H1 (cell line): ENCODE results near the gene PPIL6. TPM values are rescaled to one million over a fixed set of nuclear protein-coding genes. Genes with fewer than 3 reads are reported as not detected.

Source experiments
- CTCF ChIA-PET: fragments of 300-600 bp; sonication (Branson Sonifier 250); formaldehyde crosslinking; loops from one replicate; lab custom pipeline; 2021; ENCODE audit not compliant: partially characterized antibody; lab: Charles Lee
- POLR2A ChIA-PET: fragments of 300-600 bp; sonication (Branson Sonifier 250); formaldehyde crosslinking; loops from one replicate; lab custom pipeline; 2021; ENCODE audit warnings: inconsistent platforms; ENCODE audit not compliant: partially characterized antibody; lab: Charles Lee
- DNase-seq, 2 experiments: peaks; one replicate each; pipeline versions ENCODE4 v3.0.0 to v3.0.0-alpha.2; 2010 to 2022; ENCODE audit warnings: low spot score in 2 of 2, low read depth in 1 of 2, mixed read lengths in 1 of 2
- FAIRE-seq: peaks from 2 replicates; lab custom pipeline; 2011; peaks lifted over from hg19 to GRCh38; lab: Jason Lieb, UNC
- H2AFZ ChIP-seq: 2 replicates; pipeline ENCODE4 v1.8.1; 2012; ENCODE audit warnings: low read length, inconsistent platforms
- H2AK5ac ChIP-seq: 2 replicates; pipeline ENCODE4 v1.6.1; 2013; ENCODE audit warnings: low read depth, low read length
- H2BK120ac ChIP-seq: replicated peaks from 2 replicates; pipeline ENCODE3; 2013; ENCODE audit warnings: low read depth, low read length, inconsistent platforms
- H2BK12ac ChIP-seq: 2 replicates; pipeline ENCODE4 v1.6.1; 2013; ENCODE audit warnings: low read depth, low read length
- H2BK15ac ChIP-seq: 2 replicates; pipeline ENCODE4 v1.6.1; 2013; ENCODE audit warnings: low read length
- H2BK20ac ChIP-seq: 2 replicates; pipeline ENCODE4 v1.6.1; 2013; ENCODE audit warnings: low read length
- H2BK5ac ChIP-seq: 2 replicates; pipeline ENCODE4 v1.6.1; 2013; ENCODE audit warnings: low read depth, low read length
- H3K14ac ChIP-seq: 2 replicates; pipeline ENCODE4 v1.6.1; 2013; ENCODE audit warnings: inconsistent platforms; ENCODE audit not compliant: insufficient read length
- H3K18ac ChIP-seq: 2 replicates; pipeline ENCODE4 v1.6.1; 2013; ENCODE audit warnings: low read length; ENCODE audit errors: extremely low read depth
- H3K23ac ChIP-seq: 2 replicates; pipeline ENCODE4 v1.6.1; 2013; ENCODE audit warnings: inconsistent platforms; ENCODE audit not compliant: insufficient read length
- H3K23me2 ChIP-seq: 2 replicates; pipeline ENCODE4 v1.6.1; 2013; ENCODE audit warnings: low read depth, low read length
- H3K27ac ChIP-seq: 2 replicates; pipeline ENCODE4 v1.6.1; 2011; ENCODE audit warnings: low read depth, low read length, inconsistent platforms
- H3K27me3 ChIP-seq, 4 experiments: replicated peaks in 1 of 4; 1 replicate in 1 of 4; 2 replicates in 3 of 4; pipeline versions ENCODE4 v1.6.1 to v1.8.1; 2011 to 2013; ENCODE audit warnings: low read length in 3 of 4, mild to moderate bottlenecking in 3 of 4, inconsistent platforms in 2 of 4, mixed read lengths in 2 of 4, moderate library complexity in 1 of 4; ENCODE audit not compliant: control insufficient read depth in 3 of 4, insufficient read depth in 3 of 4; ENCODE audit errors: extremely low read depth in 1 of 4
- H3K36me3 ChIP-seq, 4 experiments: 2 replicates each; pipeline versions ENCODE4 v1.6.1 to v1.8.1; 2011 to 2013; ENCODE audit warnings: mild to moderate bottlenecking in 4 of 4, low read length in 3 of 4, moderate library complexity in 2 of 4, control low read depth in 1 of 4, inconsistent platforms in 1 of 4; ENCODE audit not compliant: insufficient read depth in 4 of 4, control insufficient read depth in 2 of 4
- H3K4ac ChIP-seq: replicated peaks from 2 replicates; pipeline ENCODE3; 2013; ENCODE audit warnings: low read length, low read depth, mixed read lengths, inconsistent platforms; ENCODE audit not compliant: insufficient read length
- H3K4me1 ChIP-seq, 4 experiments: replicated peaks in 1 of 4; 1 replicate in 1 of 4; 2 replicates in 3 of 4; pipeline versions ENCODE4 v1.6.1 to v1.8.1; 2011 to 2013; ENCODE audit warnings: low read length in 3 of 4, inconsistent platforms in 2 of 4, mixed read lengths in 1 of 4; ENCODE audit not compliant: insufficient read depth in 4 of 4, control insufficient read depth in 3 of 4
- H3K4me2 ChIP-seq, 2 experiments: 2 replicates each; pipeline versions ENCODE4 v1.6.1 to v1.8.1; 2011 to 2013; ENCODE audit warnings: low read depth in 2 of 2, low read length in 2 of 2, control low read depth in 1 of 2, inconsistent platforms in 1 of 2, mild to moderate bottlenecking in 1 of 2; ENCODE audit not compliant: insufficient read depth in 1 of 2
- H3K4me3 ChIP-seq, 4 experiments: fragments of 200-600, 300-600 bp in 1 of 4; sonication (generic), shearing (Covaris generic), sonication (Bioruptor Twin) in 1 of 4; 2 replicates each; pipeline versions ENCODE4 v1.5.1 to v1.8.1; 2011 to 2016; ENCODE audit warnings: low read length in 4 of 4, low read depth in 3 of 4, control low read depth in 2 of 4, inconsistent platforms in 2 of 4, mild to moderate bottlenecking in 2 of 4, mixed read lengths in 1 of 4, moderate library complexity in 1 of 4; ENCODE audit not compliant: insufficient read depth in 2 of 4; ENCODE audit errors: extremely low read depth in 1 of 4
- H3K56ac ChIP-seq: replicated peaks from 2 replicates; pipeline ENCODE3; 2013; ENCODE audit warnings: low read depth, mild to moderate bottlenecking, mixed read lengths, low read length, inconsistent platforms; ENCODE audit not compliant: insufficient read length
- H3K79me1 ChIP-seq: 2 replicates; pipeline ENCODE4 v1.6.1; 2013; ENCODE audit warnings: low read depth, low read length, control low read depth
- H3K79me2 ChIP-seq, 2 experiments: 2 replicates each; pipeline versions ENCODE4 v1.6.1 to v1.8.1; 2012 to 2013; ENCODE audit warnings: low read length in 2 of 2, mild to moderate bottlenecking in 2 of 2, inconsistent platforms in 1 of 2; ENCODE audit not compliant: insufficient read depth in 2 of 2, control insufficient read depth in 1 of 2
- H3K9ac ChIP-seq, 4 experiments: replicated peaks in 1 of 4; 1 replicate in 1 of 4; 2 replicates in 3 of 4; pipeline versions ENCODE4 v1.6.1 to v1.8.1; 2011 to 2013; ENCODE audit warnings: low read depth in 3 of 4, low read length in 3 of 4, control low read depth in 2 of 4, mild to moderate bottlenecking in 2 of 4, moderate library complexity in 2 of 4, inconsistent platforms in 1 of 4; ENCODE audit errors: extremely low read depth in 1 of 4
- H3K9me3 ChIP-seq, 2 experiments: 2 replicates each; pipeline versions ENCODE4 v1.6.1 to v1.8.1; 2012 to 2013; ENCODE audit warnings: mild to moderate bottlenecking in 2 of 2, moderate library complexity in 2 of 2, control low read depth in 1 of 2, inconsistent platforms in 1 of 2, low read depth in 1 of 2, low read length in 1 of 2, mixed read lengths in 1 of 2; ENCODE audit not compliant: insufficient read depth in 2 of 2
- H4K20me1 ChIP-seq, 2 experiments: replicated peaks in 1 of 2; 2 replicates each; pipeline versions ENCODE3 to v1.8.1; 2011 to 2013; ENCODE audit warnings: inconsistent platforms in 2 of 2, low read length in 2 of 2, mild to moderate bottlenecking in 1 of 2; ENCODE audit not compliant: insufficient read depth in 2 of 2, control insufficient read depth in 1 of 2
- H4K5ac ChIP-seq: 2 replicates; pipeline ENCODE4 v1.6.1; 2013; ENCODE audit warnings: low read length, low read depth, mixed read lengths, inconsistent platforms; ENCODE audit not compliant: insufficient read length
- H4K8ac ChIP-seq: 2 replicates; pipeline ENCODE4 v1.8.0; 2013; ENCODE audit warnings: mild to moderate bottlenecking, moderate library complexity, low read length, inconsistent platforms; ENCODE audit not compliant: insufficient read depth; ENCODE audit errors: extremely low read depth
- H4K91ac ChIP-seq: replicated peaks from 2 replicates; pipeline ENCODE3; 2013; ENCODE audit warnings: low read length, mixed read lengths, inconsistent platforms; ENCODE audit not compliant: insufficient read length
- MAFK ChIP-seq: IDR thresholded peaks from 2 replicates; pipeline ENCODE4 v1.6.1; 2012; ENCODE audit warnings: low read depth, mild to moderate bottlenecking, improper control_type of control experiment, low read length
- RFX5 ChIP-seq: IDR thresholded peaks from 2 replicates; pipeline ENCODE4 v1.6.1; 2011; ENCODE audit warnings: low read depth, low read length, improper control_type of control experiment, borderline replicate concordance
- WGBS, 2 experiments: shearing (Covaris generic) in 1 of 2; methylation state at CpG; one replicate each; pipeline versions ENCODE4 v1.1.6 to v1.1.7; 2013 to 2015; ENCODE audit warnings: low lambda C conversion rate in 2 of 2, mixed read lengths in 2 of 2, inconsistent platforms in 1 of 2, low coverage in 1 of 2, missing lambda C conversion rate in 1 of 2; ENCODE audit not compliant: insufficient replicate concordance in 2 of 2, insufficient coverage in 1 of 2, insufficient read length in 1 of 2; ENCODE audit errors: extremely low coverage in 1 of 2, missing lambda C conversion rate in 1 of 2; 5-methylcytosine and 5-hydroxymethylcytosine counted together
- polyA plus RNA-seq, 7 experiments: library from polyadenylated mRNA; depleted of rRNA in 3 of 7; stranded (reverse) in 5 of 7; unstranded in 2 of 7; fragments of >200 nt in 5 of 7; fragments of 200-250 nt in 2 of 7; gene quantifications; 1 replicate in 5 of 7; 2 replicates in 1 of 7; 4 replicates in 1 of 7; pipeline versions ENCODE4 v1.2.1 to v1.2.3, GENCODE V29; 2011 to 2013; ENCODE audit warnings: missing spikeins in 2 of 7, mixed read lengths in 2 of 7
- total RNA-seq: library from RNA; stranded (reverse); fragmentation: NEBNext Ultra II Directional; extraction: Animal tissue kit (Norgen Biotek cat#: 25700); gene quantifications from 2 replicates; pipeline ENCODE4 v1.2.1, GENCODE V29; 2021

Gene PPIL6
- total and polyA plus RNA-seq, 2 of the 8 experiments (the other 6 are each of a cell fraction or from before 2014, with no cell fraction given) = 0.42 to 1.3 TPM

- Histone ChIP-seq H2BK15ac (no peak overlapping the region), H3K23ac (no peak overlapping the region), H3K4me1 (no peaks in the 10 kb centered on the region), H2AK5ac (no peak overlapping the region), H3K27ac (no peak overlapping the region), H3K4ac (no peak overlapping the region), H3K9ac (no peak overlapping the region), H4K8ac (no peak overlapping the region), H2AFZ (no peak overlapping the region), H2BK12ac (no peak overlapping the region), H3K79me1 (peaks cover 7% of the 10 kb centered on the region; the same call in 1 of the 2 replicates), H3K18ac (no peak overlapping the region), H3K27me3 (no peaks in the 10 kb centered on the region), H3K23me2 (no peaks in the 10 kb centered on the region), H3K4me2 (no peak overlapping the region), H4K20me1 (peaks cover 1 to 11% of the 10 kb centered on the region in 2 experiments), H3K79me2 (peaks cover 0 to 19% of the 10 kb centered on the region in 2 experiments; a peak in 2 of 4 replicates), H2BK5ac (no peak overlapping the region), H2BK20ac (no peak overlapping the region), H3K36me3 (peaks cover 19 to 98% (median 55%) of the 10 kb centered on the region in 4 experiments), H3K56ac (no peak overlapping the region), H4K91ac (no peak overlapping the region), H3K14ac (no peak overlapping the region), H3K4me3 (no peak overlapping the region), H4K5ac (no peak overlapping the region), H2BK120ac (no peak overlapping the region), H3K9me3 (peaks cover 0 to 5% of the 10 kb centered on the region in 2 experiments; a peak in 1 of 4 replicates)
- 93% methylated on average over 7 of the region's 7 CpGs; no CpG with 5 or more reads in 1 of the 2 experiments for WGBS, 2 experiments
- TF ChIP-seq RFX5 (no peak), MAFK (no peak)
- CTCF ChIA-PET = no interaction called here
- POLR2A ChIA-PET = interaction anchor here (0.5 to 3.1 kb wide), 4 partner anchors 10 to 353 kb away, joined by 3 to 10 read pairs (median 4); partner anchors contain the start of genes PPIL6 and SMPD2
- no peak for DNase-seq
- FAIRE-seq = no peak
Observed at GRCh38 chr6:109466212-109466923, 25.9 kb upstream of the PPIL6 start.
